AG20443 (cell line): Measurements from ENCODE around the gene CKLF.
A peak's percentile ranks its signal among the peaks of the same experiment; 100 is the strongest.
"Not testable (repeated sequence)": the region's sequence is repeated elsewhere in the genome, so short reads cannot be mapped to it uniquely, and the experiment has no call there.

Experiments used
- DNase-seq: peaks from one replicate; pipeline ENCODE4 v3.0.0; 2012; ENCODE audit warnings: low spot score, mixed read lengths

CKLF gene

GRCh38 chr16:66596986-66597848 lies 44.8 kb downstream of the CKLF start:
- no peak for DNase-seq

GRCh38 chr16:66598111-66598510 lies 45.7 kb downstream of the CKLF start:
- no peak for DNase-seq

- DNase-seq: no peak
Observed at GRCh38 chr16:66599726-66600125, 47.4 kb downstream of the CKLF start.

- no peak for DNase-seq
Observed at GRCh38 chr16:66600477-66600876, 48.1 kb downstream of the CKLF start.

GRCh38 chr16:66601471-66601870 lies 49.1 kb downstream of the CKLF start:
- DNase-seq: no peak

GRCh38 chr16:66603537-66604375 lies 51.4 kb downstream of the CKLF start:
- peak; percentile 69 for DNase-seq

- DNase-seq: peak; percentile 88
Observed at GRCh38 chr16:66604376-66605176, 52.2 kb downstream of the CKLF start, which contains the start of gene CMTM3. Gene CMTM3 (plus strand): TSS chr16:66604704. CDS start chr16:66604806, 102 bp downstream.

- DNase-seq: peak; percentile 77
Observed at GRCh38 chr16:66605177-66605978, 53.0 kb downstream of the CKLF start.

GRCh38 chr16:66605979-66606751 lies 53.8 kb downstream of the CKLF start:
- DNase-seq: no peak

- peak; percentile 94 for DNase-seq
Observed at GRCh38 chr16:66608241-66609138, 56.1 kb downstream of the CKLF start.

GRCh38 chr16:66609139-66609510 lies 56.7 kb downstream of the CKLF start:
- no peak for DNase-seq

GRCh38 chr16:66610111-66610820 lies 57.9 kb downstream of the CKLF start:
- no peak for DNase-seq

- not testable (repeated sequence) for DNase-seq
Observed at GRCh38 chr16:66611911-66612310, 59.5 kb downstream of the CKLF start.

- no peak for DNase-seq
Observed at GRCh38 chr16:66612422-66612821, 60.0 kb downstream of the CKLF start.

- no peak for DNase-seq
Observed at GRCh38 chr16:66614161-66614802, 61.9 kb downstream of the CKLF start.
